Subcutaneous adipose tissue (tissue), 4 donors: ENCODE results near the gene IFIT5. TPM values are rescaled to one million over a fixed set of nuclear protein-coding genes. Genes with fewer than 3 reads are reported as not detected.

Source experiments
- CTCF ChIP-seq: fragments of 450-650 bp; IDR thresholded peaks from one replicate; pipeline ENCODE4 v1.5.1; 2016; ENCODE audit warnings: low read depth, mild to moderate bottlenecking, control low read depth, antibody characterized with exemption, moderate library complexity
- total RNA-seq, 4 donors: library from RNA; depleted of rRNA; stranded (reverse); fragments of >200 nt; gene quantifications; one replicate each; pipeline ENCODE4 v1.1.0, GENCODE V29; 2016

Gene IFIT5
- total RNA-seq, 4 donors from 2014 or later = 15.5 to 20.5 (median 19.6) TPM

GRCh38 chr10:89388806-89389205 lies 25.6 kb upstream of the IFIT5 start:
- TF ChIP-seq CTCF = no peak

DNA sequence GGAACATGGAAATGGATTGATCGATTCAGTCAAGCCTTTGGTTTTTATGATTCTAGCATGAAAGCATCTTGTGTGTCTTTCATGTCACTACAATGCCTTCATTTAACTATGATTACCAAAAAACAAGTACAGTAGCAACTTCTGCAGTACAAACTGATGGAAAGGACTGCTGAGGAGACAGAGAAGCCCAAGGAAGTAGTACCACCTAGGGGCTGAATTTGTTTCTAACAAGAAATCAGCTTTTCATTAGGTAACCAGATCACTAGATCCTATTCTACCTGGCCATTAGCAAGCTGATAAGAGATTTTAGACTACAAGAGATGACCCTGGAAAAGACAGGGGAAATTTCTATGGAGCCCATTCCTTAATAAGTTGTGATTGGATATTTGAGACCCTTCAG lies 25.1 kb upstream of the IFIT5 start:
- no peak for TF ChIP-seq CTCF

DNA sequence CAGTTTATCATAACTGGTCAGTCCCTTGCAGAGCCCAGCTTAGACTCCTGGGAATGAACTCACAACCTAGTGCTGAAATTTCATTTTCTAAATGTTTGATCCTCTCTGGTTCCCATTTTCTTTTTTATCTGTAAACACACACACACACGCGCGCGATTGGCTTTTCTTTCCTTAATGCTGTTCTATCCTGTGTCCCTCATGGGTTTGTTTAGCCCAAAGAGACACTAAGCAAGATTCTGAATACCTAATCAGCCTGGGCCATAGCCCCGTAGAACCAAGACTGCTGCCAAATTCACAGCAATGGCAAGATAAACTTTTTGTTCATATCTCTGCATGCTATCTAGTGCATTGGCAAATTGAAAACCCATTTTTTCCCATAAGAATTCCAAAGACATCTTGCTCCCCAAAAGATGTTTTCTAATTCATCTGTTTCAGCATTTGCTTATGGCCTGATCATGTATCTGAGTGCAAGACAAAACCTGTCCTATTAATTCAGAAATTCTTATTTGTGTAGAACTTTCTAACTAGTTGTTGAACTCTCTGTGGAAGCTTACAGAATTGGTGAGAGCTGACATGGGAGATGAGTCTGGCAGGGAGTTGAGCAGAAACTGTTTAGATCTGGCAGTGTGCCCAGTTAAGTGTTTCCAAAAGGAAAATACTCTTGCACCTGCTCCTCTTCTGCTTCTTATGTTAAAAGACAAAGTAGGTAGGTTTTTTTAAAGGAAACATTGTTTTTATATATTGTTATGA lies 23.7 kb upstream of the IFIT5 start:
- no peak for TF ChIP-seq CTCF

- no peak for TF ChIP-seq CTCF
Observed at GRCh38 chr10:89391907-89392756, 22.2 kb upstream of the IFIT5 start, which contains the start of gene IFIT1. TSS of gene IFIT1 (plus strand) at chr10:89392623. CDS start at chr10:89392713, 90 bp downstream.

GRCh38 chr10:89392974-89393373 lies 21.4 kb upstream of the IFIT5 start:
- no peak for TF ChIP-seq CTCF

- no peak for TF ChIP-seq CTCF
Observed at GRCh38 chr10:89393898-89394297, 20.5 kb upstream of the IFIT5 start.

GRCh38 chr10:89395141-89395540 lies 19.2 kb upstream of the IFIT5 start:
- TF ChIP-seq CTCF = no peak
